HepG2 (cell line): Measurements from ENCODE around the gene HAT1. TPM values are rescaled to one million over a fixed set of nuclear protein-coding genes. Genes with fewer than 3 reads are reported as not detected.

Experiments
- ATAC-seq: fragments of 200-7000 bp; cut with Tn5 transposase; 3 replicates; pipeline ENCODE4 v1.9.1; 2020; ENCODE audit warnings: mild to moderate bottlenecking, moderate library complexity
- Bru-seq: library from RNA; stranded (reverse); fragments of 400-500 nt; gene quantifications from one replicate; lab custom pipeline; 2021; lab: Mats Ljungman, UMichigan
- BruChase-seq, 2 experiments: library from RNA; stranded (reverse); fragments of 400-500 nt; gene quantifications; one replicate each; lab custom pipeline; 2021; lab: Mats Ljungman, UMichigan
- BruUV-seq: library from RNA; stranded (reverse); fragments of 400-500 nt; replicated peaks from 2 replicates; lab custom pipeline; 2021; lab: Mats Ljungman, UMichigan
- CTCF ChIA-PET: fragments of 300-600 bp; formaldehyde crosslinking; extraction: SDS; loops from one replicate; lab custom pipeline; 2021; ENCODE audit warnings: low total read pairs, inconsistent platforms, low intra/inter-chr PET ratio; lab: Yijun Ruan, JAX
- POLR2A ChIA-PET: fragments of 350-600 bp; sonication (Branson Sonifier 250); formaldehyde crosslinking; loops from one replicate; lab custom pipeline; 2020; ENCODE audit warnings: antibody characterized with exemption, inconsistent platforms; lab: Yijun Ruan, JAX
- DNase-seq: peaks from one replicate; pipeline ENCODE4 v3.0.0-alpha.2; 2015; ENCODE audit warnings: low spot score
- FAIRE-seq: peaks from 3 replicates; lab custom pipeline; 2011; peaks lifted over from hg19 to GRCh38; lab: Jason Lieb, UNC
- H2AFZ ChIP-seq: one replicate; pipeline ENCODE4 v1.6.1; 2011; ENCODE audit warnings: low read length, inconsistent platforms
- H3K27ac ChIP-seq: fragments of 300-600 bp; 3 replicates; pipeline ENCODE4 v1.8.0; 2011; ENCODE audit warnings: mixed run types, mild to moderate bottlenecking, mixed read lengths, low read length, inconsistent platforms; ENCODE audit not compliant: insufficient read depth; ENCODE audit errors: extremely low read length
- H3K27me3 ChIP-seq, 2 experiments: fragments of 200-600 bp in 1 of 2; 2 replicates in 1 of 2; 3 replicates in 1 of 2; pipeline versions ENCODE4 v1.6.0 to v1.8.0; 2011; ENCODE audit warnings: low read length in 2 of 2, mild to moderate bottlenecking in 2 of 2, moderate library complexity in 2 of 2, inconsistent platforms in 1 of 2; ENCODE audit not compliant: insufficient read depth in 2 of 2, control insufficient read depth in 1 of 2
- H3K36me3 ChIP-seq, 2 experiments: fragments of 200-600 bp in 1 of 2; replicated peaks in 1 of 2; 2 replicates in 1 of 2; 3 replicates in 1 of 2; pipeline versions ENCODE4 v1.5.1 to v1.8.0; 2011; ENCODE audit warnings: low read length in 2 of 2, inconsistent platforms in 1 of 2; ENCODE audit not compliant: insufficient read depth in 2 of 2, control insufficient read depth in 1 of 2
- H3K4me1 ChIP-seq: 2 replicates; pipeline ENCODE4 v1.5.1; 2012; ENCODE audit warnings: low read length, inconsistent platforms; ENCODE audit not compliant: insufficient read depth
- H3K4me2 ChIP-seq: 2 replicates; pipeline ENCODE4 v1.6.0; 2011; ENCODE audit warnings: low read depth, low read length, inconsistent platforms
- H3K4me3 ChIP-seq, 3 experiments: fragments of 200-600 bp in 1 of 3; sonication (generic), shearing (Covaris generic) in 1 of 3; replicated peaks in 1 of 3; 2 replicates each; pipeline ENCODE4 v1.5.1; 2011 to 2016; ENCODE audit warnings: low read length in 3 of 3, inconsistent platforms in 2 of 3, low read depth in 2 of 3, mild to moderate bottlenecking in 2 of 3, control low read depth in 1 of 3, mixed read lengths in 1 of 3; ENCODE audit not compliant: insufficient read depth in 1 of 3
- H3K79me2 ChIP-seq: one replicate; pipeline ENCODE4 v1.6.1; 2011; ENCODE audit warnings: low read length, inconsistent platforms; ENCODE audit not compliant: insufficient read depth
- H3K9ac ChIP-seq: 2 replicates; pipeline ENCODE4 v1.6.0; 2011; ENCODE audit warnings: mild to moderate bottlenecking, low read depth, low read length, inconsistent platforms; ENCODE audit not compliant: insufficient read depth
- H3K9me3 ChIP-seq: 2 replicates; pipeline ENCODE4 v1.5.1; 2012; ENCODE audit warnings: mild to moderate bottlenecking, low read length
- H4K20me1 ChIP-seq: 2 replicates; pipeline ENCODE4 v1.6.0; 2011; ENCODE audit warnings: inconsistent platforms, mild to moderate bottlenecking, low read length, moderate library complexity; ENCODE audit not compliant: insufficient read depth
- MED1 ChIP-seq: sonication (generic); formaldehyde crosslinking; IDR thresholded peaks from 2 replicates; pipeline ENCODE4 v1.4.0; 2020; ENCODE audit warnings: missing genetic modification reagents
- NR2F6 ChIP-seq, 2 experiments: IDR thresholded peaks; 2 replicates each; pipeline ENCODE4 v1.6.1; 2016; ENCODE audit warnings: antibody characterized with exemption in 1 of 2, mild to moderate bottlenecking in 1 of 2
- NRL ChIP-seq: sonication (generic); formaldehyde crosslinking; IDR thresholded peaks from 2 replicates; pipeline ENCODE4 v1.5.0; 2020; ENCODE audit warnings: missing genetic modification reagents, mild to moderate bottlenecking, moderate library complexity, borderline replicate concordance
- SIN3B ChIP-seq: fragments of 150-350 bp; IDR thresholded peaks from 2 replicates; pipeline ENCODE4 v1.6.1; 2014; ENCODE audit warnings: low read length
- SOX13 ChIP-seq, 3 experiments: fragments of 450-650 bp in 1 of 3; sonication (generic) in 1 of 3; formaldehyde crosslinking in 1 of 3; IDR thresholded peaks in 2 of 3; conservative IDR thresholded peaks in 1 of 3; 2 replicates each; pipeline versions ENCODE4 v1.5.0 to v1.6.1; 2016 to 2020; ENCODE audit warnings: antibody characterized with exemption in 1 of 3, mild to moderate bottlenecking in 1 of 3, missing compliant biosample characterization in 1 of 3, missing genetic modification reagents in 1 of 3, moderate library complexity in 1 of 3
- SP1 ChIP-seq, 2 experiments: fragments of 450-650 bp in 1 of 2; sonication (generic) in 1 of 2; formaldehyde crosslinking in 1 of 2; IDR thresholded peaks; 2 replicates each; pipeline versions ENCODE4 v1.4.0 to v1.6.1; 2016 to 2020; ENCODE audit warnings: missing genetic modification reagents in 1 of 2
- ZNF350 ChIP-seq: sonication (generic); formaldehyde crosslinking; IDR thresholded peaks from 2 replicates; pipeline ENCODE4 v1.4.0; 2020; ENCODE audit warnings: mild to moderate bottlenecking, low read depth, missing genetic modification reagents, borderline replicate concordance
- WGBS: methylation state at CpG from one replicate; pipeline ENCODE4 v1.1.6; 2017; ENCODE audit warnings: low lambda C conversion rate; 5-methylcytosine and 5-hydroxymethylcytosine counted together
- in situ Hi-C: cut with HindIII; loops from 2 replicates; pipeline ENCODE4 v1.10.0; 2017; ENCODE audit warnings: low pct_unique_long_range_greater_than_20kb; ENCODE audit not compliant: extremely low pct_ligation_motif_present
- intact Hi-C: fragments of 100-400 bp; cut with micrococcal nuclease; formaldehyde crosslinking; loops from one replicate; pipeline ENCODE4 v1.10.0; 2022; ENCODE audit not compliant: unreplicated experiment
- long read RNA-seq, 2 experiments: library from RNA in 1 of 2; library from polyadenylated mRNA in 1 of 2; stranded (forward) in 1 of 2; unstranded in 1 of 2; transcript quantifications; one replicate each; pipeline ENCODE4 v2.0.0, GENCODE V29; 2019 to 2022
- polyA minus RNA-seq, 3 experiments: library from RNA; depleted of rRNA, polyadenylated mRNA; stranded (reverse); fragments of >200 nt; gene quantifications; 2 replicates each; pipeline ENCODE4 v1.2.3, GENCODE V29; 2011; ENCODE audit warnings: low replicate concordance in 1 of 3
- polyA plus RNA-seq, 8 experiments: library from polyadenylated mRNA; depleted of rRNA in 3 of 8; stranded (reverse) in 7 of 8; unstranded in 1 of 8; fragments of >200 nt; fragmentation: Illumina TruSeq in 4 of 8; extraction: Trizol in 4 of 8; gene quantifications; 2 replicates each; pipeline versions ENCODE4 v1.2.1 to v1.2.3, GENCODE V29; 2011 to 2016; ENCODE audit warnings: low read depth in 4 of 8, missing spikeins in 1 of 8, mixed read lengths in 1 of 8; ENCODE audit not compliant: insufficient read depth in 1 of 8
- total RNA-seq, 5 experiments: library from RNA; depleted of rRNA; stranded (reverse); fragments of >200 nt; fragmentation: Illumina TruSeq; extraction: Trizol; gene quantifications; 2 replicates each; pipeline ENCODE4 v1.2.3, GENCODE V29; 2016; ENCODE audit warnings: low read depth in 1 of 5
- TF ChIP-seq, protein P1 (sequence below): IDR thresholded peaks from 2 replicates; pipeline ENCODE4 v1.6.1; 2016; ENCODE audit warnings: low read depth, control low read depth
- TF ChIP-seq, protein P2 (sequence below): sonication (generic); formaldehyde crosslinking; IDR thresholded peaks from 2 replicates; pipeline ENCODE4 v1.4.0; 2020; ENCODE audit warnings: missing genetic modification reagents

Gene HAT1, protein sequence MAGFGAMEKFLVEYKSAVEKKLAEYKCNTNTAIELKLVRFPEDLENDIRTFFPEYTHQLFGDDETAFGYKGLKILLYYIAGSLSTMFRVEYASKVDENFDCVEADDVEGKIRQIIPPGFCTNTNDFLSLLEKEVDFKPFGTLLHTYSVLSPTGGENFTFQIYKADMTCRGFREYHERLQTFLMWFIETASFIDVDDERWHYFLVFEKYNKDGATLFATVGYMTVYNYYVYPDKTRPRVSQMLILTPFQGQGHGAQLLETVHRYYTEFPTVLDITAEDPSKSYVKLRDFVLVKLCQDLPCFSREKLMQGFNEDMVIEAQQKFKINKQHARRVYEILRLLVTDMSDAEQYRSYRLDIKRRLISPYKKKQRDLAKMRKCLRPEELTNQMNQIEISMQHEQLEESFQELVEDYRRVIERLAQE
- total RNA-seq (2016; rRNA removed; fragmentation: Illumina TruSeq; extraction: Trizol), result 119 and 195 TPM in 2 replicates
- 26.9 and 29.9 TPM in 2 replicates for total RNA-seq (2016; cell fraction: cytosol; rRNA removed; fragmentation: Illumina TruSeq; extraction: Trizol; ENCODE audit: low read depth)
- total RNA-seq (2016; cell fraction: insoluble cytoplasmic fraction; rRNA removed; fragmentation: Illumina TruSeq; extraction: Trizol), result 113 and 190 TPM in 2 replicates
- 28.6 and 35.3 TPM in 2 replicates for total RNA-seq (2016; cell fraction: membrane; rRNA removed; fragmentation: Illumina TruSeq; extraction: Trizol)
- 57.8 and 63.9 TPM in 2 replicates for total RNA-seq (2016; cell fraction: nucleus; rRNA removed; fragmentation: Illumina TruSeq; extraction: Trizol)
- 27.9 and 45.4 TPM in 2 replicates for polyA plus RNA-seq (2011; rRNA removed)
- 17.0 and 24.6 TPM in 2 replicates for polyA plus RNA-seq (2011; cell fraction: cytosol; rRNA removed)
- 6.3 and 7.8 TPM in 2 replicates for polyA plus RNA-seq (2011; cell fraction: nucleus; rRNA removed)
- 35.8 and 57.9 TPM in 2 replicates for polyA plus RNA-seq (2012)
- polyA plus RNA-seq (2016; cell fraction: cytosol; fragmentation: Illumina TruSeq; extraction: Trizol; ENCODE audit: low read depth), result 11.2 and 12.2 TPM in 2 replicates
- 188 and 191 TPM in 2 replicates for polyA plus RNA-seq (2016; cell fraction: insoluble cytoplasmic fraction; fragmentation: Illumina TruSeq; extraction: Trizol; ENCODE audit: low read depth)
- polyA plus RNA-seq (2016; cell fraction: membrane; fragmentation: Illumina TruSeq; extraction: Trizol; ENCODE audit: low read depth), result 15.8 and 17.3 TPM in 2 replicates
- 62.1 and 66.9 TPM in 2 replicates for polyA plus RNA-seq (2016; cell fraction: nucleus; fragmentation: Illumina TruSeq; extraction: Trizol; ENCODE audit: insufficient read depth, low read depth)
- polyA minus RNA-seq (2011; rRNA and poly(A)+ RNA removed; ENCODE audit: low replicate concordance), result 10.4 and 22.1 TPM in 2 replicates
- 18.1 and 25.5 TPM in 2 replicates for polyA minus RNA-seq (2011; cell fraction: cytosol; rRNA and poly(A)+ RNA removed)
- polyA minus RNA-seq (2011; cell fraction: nucleus; rRNA and poly(A)+ RNA removed), result 22.9 and 24.2 TPM in 2 replicates
- Bru-seq, nascent RNA, result percentile 68 among the genes with signal in this experiment
- percentile 74 among the genes with signal in this experiment for BruChase-seq, experiment 1, labeled RNA remaining after a 6-hour chase
- BruChase-seq, experiment 2, labeled RNA remaining after a 2-hour chase, result percentile 66 among the genes with signal in this experiment
- long read RNA-seq, experiment 1, transcript HAT1-203 (10 exons, 1,567 nt), result minor isoform, 5 of 128 reads
- long read RNA-seq, experiment 1, transcript HAT1-201 (11 exons, 1,626 nt), result major isoform, 93 of 128 reads
- long read RNA-seq, experiment 1, partial matches to known transcripts, result 20 of 128 reads
- long read RNA-seq, experiment 1, other reads (novel, unspliced or antisense), result 10 of 128 reads
- long read RNA-seq, experiment 2, transcript HAT1-201 (11 exons, 1,626 nt), result major isoform, 24 of 62 reads
- long read RNA-seq, experiment 2, partial matches to known transcripts, result 22 of 62 reads
- long read RNA-seq, experiment 2, other reads (novel, unspliced or antisense), result 13 of 62 reads

DNA sequence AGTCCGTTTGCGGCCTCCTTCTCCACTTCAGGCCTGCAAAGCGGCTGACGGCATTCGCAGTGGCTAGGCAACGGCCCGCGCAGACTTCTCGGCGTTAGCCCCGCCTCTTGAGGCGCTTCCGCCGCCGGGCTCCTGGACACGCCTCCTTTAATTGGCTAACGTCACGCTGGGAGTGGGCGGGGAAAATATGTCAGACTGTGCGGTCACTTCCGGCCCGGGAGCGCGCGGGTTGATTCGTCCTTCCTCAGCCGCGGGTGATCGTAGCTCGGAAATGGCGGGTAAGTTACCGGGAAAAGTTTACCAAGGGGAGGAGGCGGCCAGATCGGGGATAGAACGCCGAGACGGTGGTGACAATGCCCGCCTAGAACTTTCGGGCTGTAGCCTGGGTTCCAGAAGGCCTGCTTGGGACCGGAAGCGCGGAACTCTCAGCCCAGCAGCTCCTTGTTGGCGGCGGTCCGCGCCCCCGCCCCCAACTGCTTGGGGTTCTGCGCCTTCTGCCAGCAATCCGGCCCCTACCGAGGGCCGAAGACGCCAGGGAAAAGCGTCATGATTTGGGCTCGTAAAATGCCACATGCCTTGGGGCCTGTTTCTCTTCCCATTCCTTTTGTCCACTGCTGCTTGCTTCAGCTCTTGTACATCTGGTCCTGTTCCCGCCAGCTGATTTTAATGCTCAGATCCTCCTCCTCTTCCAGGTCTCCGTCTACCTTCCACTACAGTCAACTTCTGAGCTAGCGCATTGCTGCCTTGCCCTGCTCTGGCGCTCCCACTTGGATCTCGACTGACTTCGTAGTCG is at the start of gene HAT1:
TSS of gene HAT1 (plus strand) at position 232 of the 793 bp plus-strand sequence. CDS start at position 272, 40 bp downstream.
- 1% methylated on average over 54 of the region's 61 CpGs for WGBS
- peak within 1 kb of the TSS; percentile 87 for H3K9ac ChIP-seq
- H3K4me3 ChIP-seq, result peak within 1 kb of the TSS; percentile 87 to 95 (median 87)
- ATAC-seq (peak; percentile 94), DNase-seq (peak; percentile 94), FAIRE-seq (peak; percentile 89)
- no peaks in the 10 kb centered on the region for H3K9me3 ChIP-seq
- H2AFZ ChIP-seq, result peak within 1 kb of the TSS; percentile 87
- H3K36me3 ChIP-seq, result peaks cover 0 to 11% of the 10 kb centered on the region in 2 experiments; a peak in 3 of 5 replicates
- CTCF ChIA-PET, result interaction anchor here (1.3 kb wide), 1 partner anchor 216 kb away, joined by 3 read pairs; no protein-coding TSS in a partner anchor
- POLR2A ChIA-PET, result interaction anchor here (0.5 to 1.9 kb wide), 11 partner anchors 19 to 181 kb away, joined by 3 to 11 read pairs (median 3); partner anchors contain the start of genes DLX2, METAP1D and SLC25A12
- peak within 1 kb of the TSS; percentile 88 for H3K4me2 ChIP-seq
- H3K4me1 ChIP-seq, result peaks cover 32% of the 10 kb centered on the region
- H3K27me3 ChIP-seq, result peaks cover 0 to 3% of the 10 kb centered on the region in 2 experiments; a peak in 1 of 5 replicates
- H4K20me1 ChIP-seq, result no peaks in the 10 kb centered on the region
- in situ Hi-C loops (no loop called here), intact Hi-C loops (loop anchor here (1.0 to 5.0 kb wide), 3 partner anchors 28 to 220 kb away; partner anchors contain the start of gene SLC25A12)
- peak within 1 kb of the TSS; percentile 83 for H3K27ac ChIP-seq
- TSS peak; percentile 82 for BruUV-seq
- peaks cover 29% of the 10 kb centered on the region for H3K79me2 ChIP-seq
- TF ChIP-seq, protein P1, sequence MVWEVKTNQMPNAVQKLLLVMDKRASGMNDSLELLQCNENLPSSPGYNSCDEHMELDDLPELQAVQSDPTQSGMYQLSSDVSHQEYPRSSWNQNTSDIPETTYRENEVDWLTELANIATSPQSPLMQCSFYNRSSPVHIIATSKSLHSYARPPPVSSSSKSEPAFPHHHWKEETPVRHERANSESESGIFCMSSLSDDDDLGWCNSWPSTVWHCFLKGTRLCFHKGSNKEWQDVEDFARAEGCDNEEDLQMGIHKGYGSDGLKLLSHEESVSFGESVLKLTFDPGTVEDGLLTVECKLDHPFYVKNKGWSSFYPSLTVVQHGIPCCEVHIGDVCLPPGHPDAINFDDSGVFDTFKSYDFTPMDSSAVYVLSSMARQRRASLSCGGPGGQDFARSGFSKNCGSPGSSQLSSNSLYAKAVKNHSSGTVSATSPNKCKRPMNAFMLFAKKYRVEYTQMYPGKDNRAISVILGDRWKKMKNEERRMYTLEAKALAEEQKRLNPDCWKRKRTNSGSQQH, result peak; percentile 74; the same call in 1 of the 2 replicates
- TF ChIP-seq, protein P2, sequence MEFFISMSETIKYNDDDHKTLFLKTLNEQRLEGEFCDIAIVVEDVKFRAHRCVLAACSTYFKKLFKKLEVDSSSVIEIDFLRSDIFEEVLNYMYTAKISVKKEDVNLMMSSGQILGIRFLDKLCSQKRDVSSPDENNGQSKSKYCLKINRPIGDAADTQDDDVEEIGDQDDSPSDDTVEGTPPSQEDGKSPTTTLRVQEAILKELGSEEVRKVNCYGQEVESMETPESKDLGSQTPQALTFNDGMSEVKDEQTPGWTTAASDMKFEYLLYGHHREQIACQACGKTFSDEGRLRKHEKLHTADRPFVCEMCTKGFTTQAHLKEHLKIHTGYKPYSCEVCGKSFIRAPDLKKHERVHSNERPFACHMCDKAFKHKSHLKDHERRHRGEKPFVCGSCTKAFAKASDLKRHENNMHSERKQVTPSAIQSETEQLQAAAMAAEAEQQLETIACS (CRISPR knock-in tag), result peak; percentile 84
- peak; percentile 71; the same call in 1 of the 2 replicates for TF ChIP-seq SP1 (IDR thresholded peaks at IDR 0.05)
- peak; percentile 97 for TF ChIP-seq SP1 (CRISPR knock-in tag; IDR thresholded peaks at IDR 0.05)
- peak; percentile 43 for TF ChIP-seq MED1 (CRISPR knock-in tag)
- TF ChIP-seq NR2F6 (IDR thresholded peaks at IDR 0.05), result no peak
- peak; percentile 59; the same call in 1 of the 2 replicates for TF ChIP-seq NR2F6 (CRISPR knock-in tag; IDR thresholded peaks at IDR 0.05)
- peak; percentile 85 for TF ChIP-seq ZNF350 (CRISPR knock-in tag)
- TF ChIP-seq NRL (CRISPR knock-in tag), result peak; percentile 82; the same call in 1 of the 2 replicates
- TF ChIP-seq SOX13 (IDR thresholded peaks at IDR 0.05), result no peak
- no peak for TF ChIP-seq SOX13 (CRISPR knock-in tag; conservative IDR thresholded peaks at IDR 0.05 in 1 of 2, IDR thresholded peaks at IDR 0.05 in 1 of 2)
- TF ChIP-seq SIN3B, result no peak
